Sigmoid colon (tissue), 7 donors: Measurements from ENCODE around the gene STRN4. TPM values are rescaled to one million over a fixed set of nuclear protein-coding genes. Genes with fewer than 3 reads are reported as not detected.

ENCODE experiments used
- DNase-seq: peaks from one replicate; pipeline ENCODE4 v3.0.0-alpha.2; 2019
- H3K27ac ChIP-seq, 4 donors: fragments of 200-600 bp; sonication (generic); one replicate each; pipeline ENCODE4 v1.5.1; 2016 to 2019; ENCODE audit warnings: mild to moderate bottlenecking in 1 of 4
- H3K27me3 ChIP-seq, 3 donors: fragments of 200-600 bp; sonication (generic); one replicate each; pipeline ENCODE4 v1.5.1; 2019; ENCODE audit warnings: mild to moderate bottlenecking in 1 of 3
- H3K36me3 ChIP-seq, 4 donors: fragments of 200-600 bp; sonication (generic); one replicate each; pipeline ENCODE4 v1.5.1; 2016 to 2019
- H3K4me1 ChIP-seq, 4 donors: fragments of 200-600 bp; sonication (generic); one replicate each; pipeline ENCODE4 v1.5.1; 2017 to 2019
- H3K4me3 ChIP-seq, 4 donors: fragments of 200-600 bp; sonication (generic); one replicate each; pipeline ENCODE4 v1.5.1; 2017 to 2019; ENCODE audit warnings: mild to moderate bottlenecking in 2 of 4, moderate library complexity in 1 of 4
- H3K9me3 ChIP-seq, 4 donors: fragments of 200-600 bp in 3 of 4; sonication (generic) in 3 of 4; one replicate each; pipeline versions ENCODE4 v1.5.1 to v1.6.1; 2013 to 2019
- CTCF ChIP-seq, 4 experiments: fragments of 450-650 bp in 3 of 4; fragments of 200-600 bp in 1 of 4; IDR thresholded peaks; one replicate each; pipeline ENCODE4 v1.5.1; 2016 to 2019; ENCODE audit warnings: antibody characterized with exemption in 4 of 4, mild to moderate bottlenecking in 3 of 4, moderate library complexity in 2 of 4
- EP300 ChIP-seq, 4 donors: sonication (generic); formaldehyde crosslinking; IDR thresholded peaks; one replicate each; pipeline ENCODE4 v1.6.1; 2017; ENCODE audit warnings: antibody characterized with exemption in 4 of 4
- POLR2A ChIP-seq, 2 donors: fragments of 450-650 bp; IDR thresholded peaks; one replicate each; pipeline ENCODE4 v1.6.1; 2016; ENCODE audit warnings: antibody characterized with exemption in 2 of 2, mild to moderate bottlenecking in 2 of 2, moderate library complexity in 2 of 2
- POLR2AphosphoS5 ChIP-seq, 4 donors: sonication (generic); formaldehyde crosslinking; IDR thresholded peaks; one replicate each; pipeline ENCODE4 v1.6.1; 2017; ENCODE audit warnings: antibody characterized with exemption in 4 of 4
- WGBS, 2 donors: extraction: QIAGEN DNeasy Blood & Tissue Kit; methylation state at CpG; one replicate each; pipeline ENCODE4 v1.1.7; 2013; 5-methylcytosine and 5-hydroxymethylcytosine counted together
- intact Hi-C: fragments of 100-400 bp; cut with DNase I; formaldehyde crosslinking; loops from one replicate; pipeline ENCODE4 v1.15.1; 2023
- polyA plus RNA-seq, 3 donors: library from polyadenylated mRNA; stranded (reverse); fragments of 200-250 nt; gene quantifications; one replicate each; pipeline ENCODE4 v1.2.3, GENCODE V29; 2013
- total RNA-seq, 4 donors: library from RNA; depleted of rRNA; stranded (reverse); fragments of >200 nt; gene quantifications; one replicate each; pipeline ENCODE4 v1.1.0, GENCODE V29; 2016
- donor health status: healthy with polysubstance abuse.
- donor health status: Bipolar disorder and iron deficiency.
- donor health status: healthy.

The STRN4 gene
- total and polyA plus RNA-seq, 7 donors = 42.5 to 63.4 (median 51.8) TPM

GRCh38 chr19:46727757-46728156 is 18.5 kb downstream of the STRN4 start:
- no peak overlapping the region for H3K4me3 ChIP-seq
- DNase-seq = peak; percentile 65
- H3K4me1 ChIP-seq = peaks cover 0 to 19% (median 13%) of the 10 kb centered on the region in 4 donors
- WGBS, 2 donors = 91% methylated on average over 11 of the region's 11 CpGs
- H3K36me3 ChIP-seq = peaks cover 53 to 97% (median 85%) of the 10 kb centered on the region in 4 donors
- H3K9me3 ChIP-seq = no peaks in the 10 kb centered on the region
- no peaks in the 10 kb centered on the region for H3K27me3 ChIP-seq
- H3K27ac ChIP-seq = peak overlapping the region; percentile 27 to 51 (median 40)
- TF ChIP-seq EP300 (IDR thresholded peaks at IDR 0.05) = no peak
- no peak for TF ChIP-seq CTCF (IDR thresholded peaks at IDR 0.05)
- no peak for TF ChIP-seq POLR2A (IDR thresholded peaks at IDR 0.05)
- TF ChIP-seq POLR2AphosphoS5 (IDR thresholded peaks at IDR 0.05) = no peak
- intact Hi-C loops = loop anchor here (1.0 kb wide), 1 partner anchor 23 kb away; no protein-coding TSS in a partner anchor

GRCh38 chr19:46726971-46727501 is 19.2 kb downstream of the STRN4 start:
- intact Hi-C loops = no loop called here
- Histone ChIP-seq H3K36me3 (peaks cover 58 to 97% (median 85%) of the 10 kb centered on the region in 4 donors), H3K4me1 (peaks cover 0 to 19% (median 13%) of the 10 kb centered on the region in 4 donors), H3K27me3 (no peaks in the 10 kb centered on the region), H3K27ac (peak overlapping the region in 3 of 4 donors; percentile 7 to 51 (median 31)), H3K4me3 (no peak overlapping the region), H3K9me3 (no peaks in the 10 kb centered on the region)
- TF ChIP-seq POLR2AphosphoS5 (IDR thresholded peaks at IDR 0.05) = no peak
- no peak for TF ChIP-seq POLR2A (IDR thresholded peaks at IDR 0.05)
- 87 to 91% methylated on average over 14 of the region's 14 CpGs for WGBS, 2 donors
- peak; percentile 63 for DNase-seq

- Histone ChIP-seq H3K4me3 (no peak overlapping the region), H3K36me3 (peaks cover 63 to 97% (median 88%) of the 10 kb centered on the region in 4 donors), H3K27ac (no peak overlapping the region), H3K27me3 (no peaks in the 10 kb centered on the region), H3K4me1 (peaks cover 0 to 19% (median 13%) of the 10 kb centered on the region in 4 donors), H3K9me3 (no peaks in the 10 kb centered on the region)
- intact Hi-C loops = no loop called here
- 91 to 94% methylated on average over 10 of the region's 10 CpGs for WGBS, 2 donors
- TF ChIP-seq CTCF (IDR thresholded peaks at IDR 0.05) (no peak), EP300 (IDR thresholded peaks at IDR 0.05) (no peak), POLR2AphosphoS5 (IDR thresholded peaks at IDR 0.05) (no peak), POLR2A (IDR thresholded peaks at IDR 0.05) (no peak)
- peak; percentile 63 for DNase-seq
These were observed 19.7 kb downstream of the STRN4 start for GRCh38 chr19:46726551-46726950.

GRCh38 chr19:46725859-46726393 is 20.3 kb downstream of the STRN4 start:
- intact Hi-C loops = no loop called here
- Histone ChIP-seq H3K9me3 (no peaks in the 10 kb centered on the region), H3K4me1 (peaks cover 0 to 19% (median 13%) of the 10 kb centered on the region in 4 donors), H3K27ac (no peak overlapping the region), H3K4me3 (no peak overlapping the region), H3K27me3 (no peaks in the 10 kb centered on the region), H3K36me3 (peaks cover 59 to 97% (median 88%) of the 10 kb centered on the region in 4 donors)
- 89 to 91% methylated on average over 9 of the region's 9 CpGs for WGBS, 2 donors
- DNase-seq = no peak
- TF ChIP-seq POLR2AphosphoS5 (IDR thresholded peaks at IDR 0.05) (no peak), CTCF (IDR thresholded peaks at IDR 0.05) (no peak), EP300 (IDR thresholded peaks at IDR 0.05) (no peak), POLR2A (IDR thresholded peaks at IDR 0.05) (no peak)

GRCh38 chr19:46725036-46725820 is 21.0 kb downstream of the STRN4 start:
- Histone ChIP-seq H3K4me1 (peaks cover 0 to 19% (median 13%) of the 10 kb centered on the region in 4 donors), H3K9me3 (no peaks in the 10 kb centered on the region), H3K27ac (no peak overlapping the region), H3K36me3 (peaks cover 53 to 97% (median 87%) of the 10 kb centered on the region in 4 donors), H3K4me3 (no peak overlapping the region), H3K27me3 (no peaks in the 10 kb centered on the region)
- WGBS, 2 donors = 94 to 95% methylated on average over 26 of the region's 26 CpGs
- intact Hi-C loops = no loop called here
- TF ChIP-seq CTCF (IDR thresholded peaks at IDR 0.05) (no peak), EP300 (IDR thresholded peaks at IDR 0.05) (no peak), POLR2AphosphoS5 (IDR thresholded peaks at IDR 0.05) (no peak), POLR2A (IDR thresholded peaks at IDR 0.05) (no peak)
- DNase-seq = no peak
